HepG2 (cell line): ENCODE data around the gene PDIA4. TPM values are rescaled to one million over a fixed set of nuclear protein-coding genes. Genes with fewer than 3 reads are reported as not detected.

ENCODE experiments used
- CBX1 ChIP-seq: IDR thresholded peaks from one replicate; pipeline ENCODE4 v1.6.1; 2016; ENCODE audit warnings: antibody characterized with exemption, low read depth
- IRF2 ChIP-seq: IDR thresholded peaks from 2 replicates; pipeline ENCODE4 v1.6.1; 2018; ENCODE audit warnings: missing genetic modification reagents, missing compliant biosample characterization
- KDM6A ChIP-seq: IDR thresholded peaks from 2 replicates; pipeline ENCODE4 v1.6.1; 2016; ENCODE audit warnings: low read depth
- NFATC3 ChIP-seq: sonication (generic); formaldehyde crosslinking; IDR thresholded peaks from 2 replicates; pipeline ENCODE4 v1.5.1; 2020; ENCODE audit warnings: mild to moderate bottlenecking, missing genetic modification reagents
- NR2F1 ChIP-seq, 2 experiments: fragments of 450-650 bp in 1 of 2; formaldehyde crosslinking in 1 of 2; IDR thresholded peaks; 2 replicates each; pipeline versions ENCODE4 v1.5.0 to v1.6.1; 2016 to 2020; ENCODE audit warnings: mild to moderate bottlenecking in 1 of 2, missing compliant biosample characterization in 1 of 2, missing genetic modification reagents in 1 of 2, moderate library complexity in 1 of 2
- THAP11 ChIP-seq: IDR thresholded peaks from 2 replicates; pipeline ENCODE4 v1.6.1; 2016; ENCODE audit warnings: missing biosample characterization, missing genetic modification reagents
- THYN1 ChIP-seq: sonication (generic); formaldehyde crosslinking; IDR thresholded peaks from 2 replicates; pipeline ENCODE4 v1.8.1; 2023; ENCODE audit warnings: low read depth, mild to moderate bottlenecking, moderate library complexity, missing genetic modification reagents, borderline replicate concordance
- TRAFD1 ChIP-seq: sonication (generic); formaldehyde crosslinking; IDR thresholded peaks from 2 replicates; pipeline ENCODE4 v1.5.1; 2020; ENCODE audit warnings: missing genetic modification reagents, mild to moderate bottlenecking, borderline replicate concordance
- ZBTB33 ChIP-seq: sonication (generic); formaldehyde crosslinking; IDR thresholded peaks from 2 replicates; pipeline ENCODE4 v1.4.0; 2020; ENCODE audit warnings: missing genetic modification reagents
- ZBTB44 ChIP-seq: sonication (generic); formaldehyde crosslinking; IDR thresholded peaks from 2 replicates; pipeline ENCODE4 v1.4.0; 2020; ENCODE audit warnings: missing genetic modification reagents
- ZFP36 ChIP-seq: fragments of 150-350 bp; IDR thresholded peaks from 2 replicates; pipeline ENCODE4 v1.6.1; 2018; ENCODE audit warnings: borderline replicate concordance, low read length, low read depth; ENCODE audit not compliant: partially characterized antibody
- ZFP91 ChIP-seq: sonication (generic); formaldehyde crosslinking; IDR thresholded peaks from 2 replicates; pipeline ENCODE4 v1.9.0; 2022; ENCODE audit warnings: missing genetic modification reagents, mild to moderate bottlenecking, borderline replicate concordance
- ZNF382 ChIP-seq: sonication (generic); formaldehyde crosslinking; IDR thresholded peaks from 2 replicates; pipeline ENCODE4 v1.5.0; 2020; ENCODE audit warnings: missing genetic modification reagents, mild to moderate bottlenecking, borderline replicate concordance
- ZNF549 ChIP-seq: sonication (generic); formaldehyde crosslinking; IDR thresholded peaks from 2 replicates; pipeline ENCODE4 v1.5.0; 2020; ENCODE audit warnings: missing genetic modification reagents
- ZNF557 ChIP-seq: sonication (generic); formaldehyde crosslinking; IDR thresholded peaks from 2 replicates; pipeline ENCODE4 v1.4.0; 2020; ENCODE audit warnings: missing genetic modification reagents
- ZNF562 ChIP-seq: sonication (generic); formaldehyde crosslinking; IDR thresholded peaks from 2 replicates; pipeline ENCODE4 v1.8.0; 2022; ENCODE audit warnings: missing genetic modification reagents, borderline replicate concordance
- ZNF597 ChIP-seq: sonication (generic); formaldehyde crosslinking; IDR thresholded peaks from 2 replicates; pipeline ENCODE4 v1.5.0; 2020; ENCODE audit warnings: missing genetic modification reagents
- ZNF660 ChIP-seq: sonication (generic); formaldehyde crosslinking; IDR thresholded peaks from 2 replicates; pipeline ENCODE4 v1.5.1; 2020; ENCODE audit warnings: mild to moderate bottlenecking, low read depth, missing genetic modification reagents, borderline replicate concordance
- ZNF672 ChIP-seq: sonication (generic); formaldehyde crosslinking; IDR thresholded peaks from 2 replicates; pipeline ENCODE4 v1.8.1; 2022; ENCODE audit warnings: missing genetic modification reagents
- ZNF674 ChIP-seq: sonication (generic); formaldehyde crosslinking; IDR thresholded peaks from 2 replicates; pipeline ENCODE4 v1.5.0; 2020; ENCODE audit warnings: low read depth, mild to moderate bottlenecking, missing genetic modification reagents
- ZSCAN20 ChIP-seq: sonication (generic); formaldehyde crosslinking; IDR thresholded peaks from 2 replicates; pipeline ENCODE4 v1.4.0; 2020; ENCODE audit warnings: missing genetic modification reagents, mild to moderate bottlenecking, borderline replicate concordance
- polyA plus RNA-seq, 8 experiments: library from polyadenylated mRNA; depleted of rRNA in 3 of 8; stranded (reverse) in 7 of 8; unstranded in 1 of 8; fragments of >200 nt; fragmentation: Illumina TruSeq in 4 of 8; extraction: Trizol in 4 of 8; gene quantifications; 2 replicates each; pipeline versions ENCODE4 v1.2.1 to v1.2.3, GENCODE V29; 2011 to 2016; ENCODE audit warnings: low read depth in 4 of 8, missing spikeins in 1 of 8, mixed read lengths in 1 of 8; ENCODE audit not compliant: insufficient read depth in 1 of 8
- total RNA-seq, 5 experiments: library from RNA; depleted of rRNA; stranded (reverse); fragments of >200 nt; fragmentation: Illumina TruSeq; extraction: Trizol; gene quantifications; 2 replicates each; pipeline ENCODE4 v1.2.3, GENCODE V29; 2016; ENCODE audit warnings: low read depth in 1 of 5

The PDIA4 gene
- total and polyA plus RNA-seq, 2 of the 13 experiments (the other 11 are each of a cell fraction or from before 2014, with no cell fraction given): 278 to 402 TPM

- no peak for TF ChIP-seq TRAFD1 (CRISPR knock-in tag)
- no peak for TF ChIP-seq NR2F1 (CRISPR knock-in tag; IDR thresholded peaks at IDR 0.05)
- no peak for TF ChIP-seq ZNF597 (CRISPR knock-in tag)
- no peak for TF ChIP-seq ZNF672 (CRISPR knock-in tag)
- TF ChIP-seq THAP11: no peak
- no peak for TF ChIP-seq ZSCAN20 (CRISPR knock-in tag)
- TF ChIP-seq IRF2 (CRISPR knock-in tag): no peak
- TF ChIP-seq ZNF660: no peak
- TF ChIP-seq ZFP36: no peak
- no peak for TF ChIP-seq ZNF382 (CRISPR knock-in tag)
- TF ChIP-seq CBX1: no peak
- no peak for TF ChIP-seq ZNF674 (CRISPR knock-in tag)
- TF ChIP-seq KDM6A (CRISPR knock-in tag): no peak
- TF ChIP-seq ZNF549 (CRISPR knock-in tag): no peak
- no peak for TF ChIP-seq ZBTB44
- no peak for TF ChIP-seq ZNF562
- TF ChIP-seq ZFP91 (CRISPR knock-in tag): no peak
- no peak for TF ChIP-seq THYN1
- TF ChIP-seq ZBTB33 (CRISPR knock-in tag): no peak
- no peak for TF ChIP-seq ZNF557 (CRISPR knock-in tag)
- 0 out of 2 replicates have a peak, but pooled peaks have one; percentile 43 for TF ChIP-seq NFATC3
Measured at GRCh38 chr7:148983200-148984146, 44.8 kb downstream of the PDIA4 start (continued).
